HT-29 (cell line): Measurements from ENCODE around the gene CORO7. TPM values are rescaled to one million over a fixed set of nuclear protein-coding genes. Genes with fewer than 3 reads are reported as not detected.
A peak's percentile ranks its signal among the peaks of the same experiment; 100 is the strongest.
"Not testable (repeated sequence)": the region's sequence is repeated elsewhere in the genome, so short reads cannot be mapped to it uniquely, and the experiment has no call there.

Source experiments
- DNase-seq: peaks from one replicate; pipeline ENCODE4 v3.0.0-alpha.2; 2015; ENCODE audit warnings: low spot score
- total RNA-seq: library from RNA; depleted of rRNA; stranded (reverse); fragments of >200 nt; shearing (Covaris generic); gene quantifications from 2 replicates; pipeline ENCODE4 v1.2.3, GENCODE V29; 2014

The CORO7 gene
- total RNA-seq, 1 experiment from 2014 or later, result 48.6 TPM

GRCh38 chr16:4338712-4339299, 77.6 kb downstream of the CORO7 start:
- DNase-seq, result no peak

- no peak for DNase-seq
Measured at GRCh38 chr16:4338125-4338582, 78.2 kb downstream of the CORO7 start.

GRCh38 chr16:4337540-4338088, 78.8 kb downstream of the CORO7 start:
- DNase-seq, result no peak

- no peak for DNase-seq
Measured at GRCh38 chr16:4336701-4337539, 79.5 kb downstream of the CORO7 start.

GRCh38 chr16:4334724-4335495, 81.5 kb downstream of the CORO7 start:
- no peak for DNase-seq

GRCh38 chr16:4333714-4334113, 82.7 kb downstream of the CORO7 start:
- DNase-seq, result not testable (repeated sequence)

GRCh38 chr16:4333308-4333638, 83.1 kb downstream of the CORO7 start:
- DNase-seq, result no peak

GRCh38 chr16:4332623-4333307, 83.6 kb downstream of the CORO7 start:
- DNase-seq, result no peak

- no peak for DNase-seq
Measured at GRCh38 chr16:4332083-4332482, 84.3 kb downstream of the CORO7 start.

- peak; percentile 80 for DNase-seq
Measured at GRCh38 chr16:4330277-4330874, 86.0 kb downstream of the CORO7 start.

GRCh38 chr16:4328782-4329775, 87.3 kb downstream of the CORO7 start:
- DNase-seq, result no peak

- peak; percentile 85 for DNase-seq
Measured at GRCh38 chr16:4328046-4328781, 88.2 kb downstream of the CORO7 start.

- DNase-seq, result no peak
Measured at GRCh38 chr16:4327386-4328045, 88.9 kb downstream of the CORO7 start.

- no peak for DNase-seq
Measured at GRCh38 chr16:4325253-4325758, 91.1 kb downstream of the CORO7 start.

- DNase-seq, result no peak
Measured at GRCh38 chr16:4324492-4325252, 91.7 kb downstream of the CORO7 start.

GRCh38 chr16:4323845-4324488, 92.4 kb downstream of the CORO7 start:
- DNase-seq, result peak; percentile 69
